Glomerular visceral epithelial cell (primary cell): ENCODE results near the gene AEBP2.
A peak's percentile ranks its signal among the peaks of the same experiment; 100 is the strongest.
"Not testable (repeated sequence)": the region's sequence is repeated elsewhere in the genome, so short reads cannot be mapped to it uniquely, and the experiment has no call there.

Experiments
- DNase-seq: peaks from one replicate; pipeline ENCODE4 v3.0.0-alpha.2; 2016; ENCODE audit errors: extremely low spot score

Gene AEBP2

DNA sequence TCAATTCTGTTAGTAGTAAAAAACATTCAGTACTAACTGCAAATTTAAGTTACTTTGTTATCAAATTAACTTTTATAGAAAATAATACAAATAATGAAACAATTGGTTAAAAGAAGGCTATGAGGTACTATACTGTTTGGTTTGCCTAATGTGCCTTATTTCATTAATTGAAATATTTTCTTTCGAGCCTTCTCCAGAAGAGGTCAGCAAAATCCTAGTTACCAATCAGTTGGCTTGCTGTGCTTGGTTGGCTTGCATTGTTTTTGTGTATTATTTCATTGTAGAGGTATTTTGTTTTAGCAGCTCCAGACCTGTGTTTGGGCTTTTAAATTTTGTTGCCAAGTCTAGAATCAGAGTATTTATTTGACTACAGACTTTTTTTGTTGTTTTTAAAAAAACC lies 68.5 kb downstream of the AEBP2 start:
- DNase-seq, result no peak

DNA sequence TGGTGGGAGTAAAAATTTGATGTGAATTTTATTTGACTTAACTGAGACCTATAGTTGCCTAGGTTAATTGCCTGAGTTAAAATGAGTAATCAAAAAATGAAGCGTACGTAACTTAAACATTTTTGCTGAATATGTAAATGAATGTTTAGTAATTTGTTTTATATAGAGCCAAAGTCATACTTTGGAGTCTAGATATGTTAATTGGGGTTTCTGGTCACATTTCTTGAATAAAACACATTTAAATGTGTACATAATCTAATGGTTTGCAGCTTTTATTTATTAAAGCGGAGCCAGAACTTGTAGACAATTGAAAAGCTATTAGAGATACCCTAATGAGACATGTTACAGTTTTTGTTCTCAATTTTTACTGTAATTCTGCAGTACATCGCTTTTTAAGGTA lies 71.2 kb downstream of the AEBP2 start:
- no peak for DNase-seq

- DNase-seq, result no peak
Observed at GRCh38 chr12:19515179-19515578, 75.9 kb downstream of the AEBP2 start.

GRCh38 chr12:19517583-19517982 lies 78.3 kb downstream of the AEBP2 start:
- DNase-seq, result no peak

GRCh38 chr12:19518209-19518608 lies 78.9 kb downstream of the AEBP2 start:
- DNase-seq, result no peak

GRCh38 chr12:19520646-19521415 lies 81.5 kb downstream of the AEBP2 start:
- no peak for DNase-seq

- no peak for DNase-seq
Observed at GRCh38 chr12:19525274-19525673, 86.0 kb downstream of the AEBP2 start.

DNA sequence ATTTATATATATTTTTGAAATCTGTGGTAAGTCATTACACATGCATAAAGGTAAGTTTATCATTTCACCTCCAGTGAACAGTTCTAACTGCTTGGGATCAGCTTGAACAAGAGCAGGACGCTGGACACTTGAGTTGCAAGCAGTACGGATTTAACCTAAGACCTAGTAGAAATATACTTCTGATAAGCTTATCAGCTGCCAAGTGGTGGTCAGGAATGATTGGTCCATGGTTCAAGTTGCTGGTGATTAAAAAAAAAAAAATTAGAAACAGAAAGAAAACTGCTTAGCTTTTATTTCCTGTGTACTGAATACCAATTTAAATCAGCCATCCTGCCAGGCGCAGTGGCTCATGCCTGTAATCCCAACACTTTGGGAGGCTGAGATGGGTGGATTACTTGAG lies 88.6 kb downstream of the AEBP2 start:
- no peak for DNase-seq

DNA sequence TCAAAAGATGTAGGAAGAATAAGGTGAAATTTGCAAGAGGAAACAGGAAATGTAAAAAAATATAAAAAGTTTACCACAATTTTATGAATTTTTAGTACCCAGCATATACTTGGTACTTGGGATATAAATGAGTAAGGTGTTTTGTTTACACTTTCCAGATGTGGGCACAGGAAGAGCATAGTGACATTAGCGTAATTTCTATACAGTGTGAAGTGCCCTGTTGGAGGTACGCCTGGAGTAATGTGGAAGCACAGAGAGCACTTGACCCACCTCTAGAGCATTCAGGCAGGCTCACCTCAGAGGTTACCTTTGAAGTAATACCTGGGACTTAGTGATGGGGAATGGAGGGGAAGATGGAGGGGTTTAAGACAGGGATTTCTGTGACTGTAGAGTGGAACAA lies 89.5 kb downstream of the AEBP2 start:
- no peak for DNase-seq

- DNase-seq, result peak; percentile 33
Observed at GRCh38 chr12:19529951-19530636, 90.8 kb downstream of the AEBP2 start.

DNA sequence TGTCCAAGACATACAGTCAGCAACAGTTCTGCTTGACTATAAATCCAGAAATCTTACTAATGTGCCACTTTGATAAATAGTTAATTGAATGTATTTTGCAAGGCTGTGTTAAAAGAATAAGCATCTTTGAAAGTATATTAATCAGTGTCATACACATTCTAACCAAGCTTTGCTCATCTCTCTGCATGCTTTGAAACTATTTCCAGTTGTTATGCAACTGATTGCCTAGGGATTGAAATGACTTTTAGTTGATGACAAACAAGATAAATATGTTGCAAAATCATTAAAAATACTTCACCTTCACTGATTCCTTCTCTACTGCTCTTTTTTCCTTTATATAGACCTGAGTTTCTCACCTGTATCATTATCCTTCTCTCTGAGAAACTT lies 91.3 kb downstream of the AEBP2 start:
- DNase-seq, result no peak

DNA sequence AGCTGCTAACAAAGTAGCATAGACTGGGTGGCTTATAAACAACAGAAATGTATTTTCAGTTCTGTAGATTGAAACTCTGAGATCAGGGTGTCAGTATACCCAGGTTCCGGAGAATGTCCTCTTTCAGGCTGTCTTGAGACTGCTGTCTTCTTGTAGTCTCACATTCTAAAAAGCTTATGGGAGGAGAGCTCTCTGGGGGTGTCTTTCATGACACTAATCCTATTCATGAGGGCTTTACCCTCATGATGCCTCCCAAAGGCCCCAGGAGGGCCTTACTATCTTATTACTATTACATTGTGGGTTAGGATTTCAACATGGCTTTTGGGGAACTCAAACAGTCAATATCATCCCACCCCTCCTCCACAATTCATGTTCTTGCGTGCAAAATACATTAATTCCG lies 94.3 kb downstream of the AEBP2 start:
- DNase-seq, result no peak

DNA sequence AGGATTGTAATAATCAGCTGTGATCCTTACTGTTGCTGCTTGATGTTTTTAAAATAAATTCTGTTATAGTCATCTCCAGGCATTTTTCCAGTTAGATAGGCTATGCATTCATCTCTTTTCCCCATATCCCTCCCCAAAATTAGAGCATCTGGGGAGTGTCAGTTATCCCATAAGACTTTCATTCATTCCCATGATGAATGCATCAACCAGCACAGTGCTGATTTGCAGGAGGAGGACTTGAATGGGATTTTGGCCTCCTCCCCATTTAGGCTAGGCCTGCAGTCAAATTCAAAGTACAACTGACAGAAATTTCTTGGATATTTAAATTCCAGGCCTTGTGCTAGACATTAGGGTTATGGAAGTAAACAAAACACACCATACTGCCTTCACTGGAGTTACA lies 99.8 kb downstream of the AEBP2 start:
- no peak for DNase-seq

DNA sequence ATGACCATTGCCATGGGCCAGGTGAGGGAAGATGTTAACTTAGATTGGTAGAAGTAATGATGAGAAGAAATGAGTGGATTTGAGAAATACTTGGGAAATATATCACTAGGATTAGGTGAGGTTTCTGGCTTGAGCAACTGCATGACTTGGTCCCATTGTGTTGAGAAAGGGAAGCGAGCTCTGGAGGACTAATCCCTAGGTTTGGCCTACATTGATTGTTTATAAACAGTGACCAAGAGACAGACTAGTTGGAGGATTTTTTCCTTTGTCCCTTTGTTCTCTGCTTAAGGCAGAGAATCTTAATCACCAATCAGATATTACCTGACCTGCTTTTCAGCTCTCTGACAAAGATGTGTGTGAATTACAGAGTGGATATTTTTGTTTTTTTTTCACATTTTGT lies 100.5 kb downstream of the AEBP2 start:
- DNase-seq, result no peak

DNA sequence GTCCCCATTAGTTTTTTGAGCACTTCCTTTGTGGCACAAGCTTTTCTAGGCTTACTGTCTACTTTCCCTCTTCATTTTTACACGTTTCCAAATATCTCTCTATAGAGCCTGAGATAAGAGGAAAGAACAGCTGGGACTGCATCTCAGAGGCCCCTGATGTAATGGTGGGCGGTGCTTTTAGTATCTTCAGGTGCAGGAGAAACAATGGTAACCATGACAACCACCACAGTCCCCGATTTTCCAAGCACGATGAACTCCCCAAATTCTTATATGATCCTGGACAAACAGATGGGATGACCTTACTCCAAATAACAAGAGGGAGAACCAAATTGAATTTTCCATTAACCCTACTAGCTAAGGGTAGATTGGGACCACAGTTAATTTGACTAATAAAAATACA lies 103.3 kb downstream of the AEBP2 start:
- no peak for DNase-seq

- DNase-seq, result no peak
Observed at GRCh38 chr12:19544353-19544752, 105.1 kb downstream of the AEBP2 start.

GRCh38 chr12:19545301-19545700 lies 106.0 kb downstream of the AEBP2 start:
- no peak for DNase-seq

- DNase-seq, result no peak
Observed at GRCh38 chr12:19546027-19546426, 106.7 kb downstream of the AEBP2 start.

DNA sequence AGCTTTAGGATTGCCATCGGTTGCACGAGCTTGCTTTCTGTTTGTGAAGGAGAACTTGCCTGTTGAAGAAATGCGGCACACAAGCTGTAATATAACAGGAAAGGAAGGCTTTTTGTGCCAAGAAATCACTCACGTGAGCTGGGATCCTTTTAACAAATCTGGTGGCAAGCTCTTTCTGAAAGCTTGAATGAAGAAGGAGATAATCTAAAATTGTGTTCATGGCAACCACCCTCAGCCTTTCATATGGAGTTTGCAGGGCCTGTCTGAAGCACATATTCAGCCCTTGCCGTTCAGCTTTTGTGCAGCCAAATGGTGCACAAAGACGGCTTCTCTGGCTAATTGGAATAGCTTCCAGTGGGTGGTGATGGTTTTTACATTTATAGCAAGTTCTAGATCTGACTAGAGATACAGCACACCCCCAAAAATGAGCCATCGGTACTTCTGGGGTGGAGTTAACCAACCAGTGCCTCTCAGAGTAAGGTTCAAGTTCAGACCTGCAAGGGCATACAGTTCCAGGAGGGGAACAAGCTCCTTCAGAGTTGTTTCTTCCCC lies 107.4 kb downstream of the AEBP2 start:
- no peak for DNase-seq

DNA sequence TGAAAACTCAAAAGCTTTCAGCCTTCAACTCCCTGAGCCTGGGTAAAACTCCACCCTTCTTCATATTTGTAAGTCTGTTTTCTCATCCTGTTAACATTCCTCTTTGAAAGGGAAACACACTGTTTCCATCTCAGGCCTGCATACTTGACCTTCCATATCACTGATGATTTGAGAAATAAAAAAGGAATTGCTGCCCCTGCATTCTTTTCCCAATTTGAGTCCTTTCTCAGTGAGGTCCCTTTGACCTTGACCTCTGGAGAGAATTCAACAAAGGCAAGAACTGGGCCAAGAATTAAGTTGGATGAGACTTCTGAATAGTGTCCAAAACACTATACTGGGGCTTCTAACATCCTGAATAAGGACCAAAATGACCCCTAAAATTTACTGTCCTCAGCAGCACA lies 108.0 kb downstream of the AEBP2 start:
- DNase-seq, result no peak

GRCh38 chr12:19548834-19549233 lies 109.5 kb downstream of the AEBP2 start:
- no peak for DNase-seq

DNA sequence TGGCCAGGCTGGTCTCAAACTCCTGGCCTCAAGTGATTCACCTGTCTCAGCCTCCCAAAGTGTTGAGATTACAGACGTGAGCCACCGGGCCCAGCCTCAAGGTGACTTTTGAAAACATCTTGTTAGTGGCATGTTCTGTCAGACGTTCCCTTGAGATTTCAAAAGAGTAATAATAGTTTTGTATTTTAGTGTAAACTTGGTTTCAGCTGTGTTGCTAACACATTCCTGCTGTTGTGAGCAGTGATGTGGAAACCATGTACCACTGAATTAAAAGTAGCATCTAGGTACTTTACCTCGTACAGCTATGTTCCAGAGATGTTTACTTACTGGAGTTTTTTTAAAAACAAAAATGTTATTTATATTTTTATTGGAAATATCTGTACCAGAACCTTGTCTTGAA lies 111.3 kb downstream of the AEBP2 start:
- DNase-seq, result no peak

- DNase-seq, result not testable (repeated sequence)
Observed at GRCh38 chr12:19552441-19553097, 113.3 kb downstream of the AEBP2 start.
